GM12865 (cell line): ENCODE measurements around the gene ENTR1.

Source experiments
- DNase-seq: peaks from one replicate; pipeline ENCODE4 v3.0.0; 2010; ENCODE audit warnings: low read depth
- H3K4me3 ChIP-seq: 2 replicates; pipeline ENCODE4 v1.5.1; 2011; ENCODE audit warnings: mild to moderate bottlenecking, low read depth, low read length, control low read depth
- TF ChIP-seq, protein P1 (sequence below): IDR thresholded peaks from 2 replicates; pipeline ENCODE4 v1.5.1; 2011; ENCODE audit warnings: low read length, control low read depth, low read depth, inconsistent platforms; ENCODE audit not compliant: insufficient read depth; ENCODE audit errors: missing control alignments

ENTR1 gene

DNA sequence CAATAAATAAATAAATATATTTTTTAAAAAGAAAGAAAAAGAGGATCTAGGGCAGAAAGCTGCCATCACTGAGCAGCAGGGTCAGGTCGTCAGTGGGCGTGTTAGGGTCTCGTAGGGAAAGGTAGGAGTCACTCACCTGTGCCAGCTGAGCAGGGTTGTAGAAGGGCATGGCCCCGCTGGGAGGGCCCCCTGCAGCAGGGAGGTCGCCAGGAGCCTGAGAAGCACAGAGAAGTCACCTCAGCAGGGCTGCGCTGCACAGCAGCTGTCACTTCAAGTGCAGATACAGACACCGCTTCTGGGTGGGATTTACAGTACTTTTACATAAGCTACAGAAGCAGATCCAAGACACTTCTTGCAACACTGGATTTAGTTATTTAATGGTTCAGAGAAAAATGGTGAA lies 33.3 kb upstream of the ENTR1 start:
- no peak for DNase-seq
- no peak overlapping the region for H3K4me3 ChIP-seq
- TF ChIP-seq, protein P1, sequence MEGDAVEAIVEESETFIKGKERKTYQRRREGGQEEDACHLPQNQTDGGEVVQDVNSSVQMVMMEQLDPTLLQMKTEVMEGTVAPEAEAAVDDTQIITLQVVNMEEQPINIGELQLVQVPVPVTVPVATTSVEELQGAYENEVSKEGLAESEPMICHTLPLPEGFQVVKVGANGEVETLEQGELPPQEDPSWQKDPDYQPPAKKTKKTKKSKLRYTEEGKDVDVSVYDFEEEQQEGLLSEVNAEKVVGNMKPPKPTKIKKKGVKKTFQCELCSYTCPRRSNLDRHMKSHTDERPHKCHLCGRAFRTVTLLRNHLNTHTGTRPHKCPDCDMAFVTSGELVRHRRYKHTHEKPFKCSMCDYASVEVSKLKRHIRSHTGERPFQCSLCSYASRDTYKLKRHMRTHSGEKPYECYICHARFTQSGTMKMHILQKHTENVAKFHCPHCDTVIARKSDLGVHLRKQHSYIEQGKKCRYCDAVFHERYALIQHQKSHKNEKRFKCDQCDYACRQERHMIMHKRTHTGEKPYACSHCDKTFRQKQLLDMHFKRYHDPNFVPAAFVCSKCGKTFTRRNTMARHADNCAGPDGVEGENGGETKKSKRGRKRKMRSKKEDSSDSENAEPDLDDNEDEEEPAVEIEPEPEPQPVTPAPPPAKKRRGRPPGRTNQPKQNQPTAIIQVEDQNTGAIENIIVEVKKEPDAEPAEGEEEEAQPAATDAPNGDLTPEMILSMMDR, result no peak

DNA sequence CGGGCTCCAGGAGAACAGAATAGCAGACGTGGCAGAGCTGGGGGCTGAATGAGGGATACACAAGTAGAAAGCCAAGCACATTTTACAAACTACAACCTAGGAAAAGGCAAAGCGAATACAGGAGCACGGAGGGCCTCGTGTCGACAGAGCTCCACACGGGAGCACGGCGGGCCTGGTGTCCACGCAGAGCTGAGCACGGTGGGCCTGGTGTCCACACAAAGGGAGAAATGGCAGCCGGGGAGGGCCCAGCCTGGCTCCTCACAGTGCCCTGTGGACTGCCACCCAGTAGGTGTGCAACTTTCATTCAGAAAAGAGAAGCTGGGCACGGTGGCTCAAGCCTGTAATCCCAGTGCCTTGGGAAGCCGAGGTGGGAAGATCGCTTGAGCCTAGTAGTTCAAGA lies 32.7 kb upstream of the ENTR1 start:
- TF ChIP-seq, protein P1, result no peak
- no peak for DNase-seq
- H3K4me3 ChIP-seq, result no peak overlapping the region

DNA sequence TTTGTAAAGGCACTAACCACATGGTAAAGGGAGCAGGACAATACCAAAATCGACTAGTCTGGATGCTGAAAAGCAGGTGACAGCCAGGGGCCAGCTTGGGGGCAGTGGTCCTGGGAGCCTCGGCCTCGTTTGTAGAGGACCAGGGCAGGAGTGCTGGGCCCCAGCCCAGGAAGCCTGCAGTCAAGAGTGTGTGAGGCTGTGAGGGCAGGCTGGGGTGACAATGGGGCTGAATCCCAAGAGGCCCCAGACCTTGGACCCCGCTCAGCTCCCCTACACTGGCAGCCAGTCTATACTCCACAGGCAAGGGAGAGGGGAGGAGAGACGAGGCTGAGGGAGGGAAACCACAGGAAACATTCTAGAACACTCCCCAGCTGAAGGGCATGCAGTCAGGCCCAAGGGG lies 31.9 kb upstream of the ENTR1 start:
- no peak for DNase-seq
- TF ChIP-seq, protein P1, result no peak
- H3K4me3 ChIP-seq, result no peak overlapping the region

DNA sequence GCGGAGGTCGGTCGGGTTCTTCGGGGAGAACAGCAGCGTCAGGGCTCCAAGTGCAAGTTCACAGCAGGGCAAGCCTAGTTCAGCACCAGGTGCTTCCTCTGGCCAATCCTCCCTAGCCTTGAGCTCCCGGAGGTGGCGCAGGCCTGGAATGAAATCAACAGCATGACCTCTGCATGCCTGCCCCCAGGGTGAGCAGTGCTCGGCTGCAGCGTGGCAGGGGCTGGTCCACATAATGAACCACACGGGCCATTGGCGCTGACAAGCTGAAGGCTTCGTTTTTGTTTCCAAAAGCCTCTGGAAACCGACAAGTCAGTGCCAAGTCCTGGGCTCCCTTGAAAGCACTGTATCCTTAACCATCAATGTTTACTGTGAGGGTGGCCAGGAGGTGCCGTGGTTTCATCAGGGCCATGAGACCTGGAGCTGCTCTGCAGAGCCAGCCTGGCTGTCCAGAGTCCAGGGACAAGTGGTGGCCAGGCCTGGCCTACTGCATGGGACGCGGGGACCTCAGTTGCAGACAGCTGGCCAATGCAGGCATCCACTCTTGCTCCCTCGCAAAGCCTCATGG lies 31.3 kb upstream of the ENTR1 start:
- TF ChIP-seq, protein P1, result no peak
- no peak for DNase-seq
- H3K4me3 ChIP-seq, result no peak overlapping the region

DNA sequence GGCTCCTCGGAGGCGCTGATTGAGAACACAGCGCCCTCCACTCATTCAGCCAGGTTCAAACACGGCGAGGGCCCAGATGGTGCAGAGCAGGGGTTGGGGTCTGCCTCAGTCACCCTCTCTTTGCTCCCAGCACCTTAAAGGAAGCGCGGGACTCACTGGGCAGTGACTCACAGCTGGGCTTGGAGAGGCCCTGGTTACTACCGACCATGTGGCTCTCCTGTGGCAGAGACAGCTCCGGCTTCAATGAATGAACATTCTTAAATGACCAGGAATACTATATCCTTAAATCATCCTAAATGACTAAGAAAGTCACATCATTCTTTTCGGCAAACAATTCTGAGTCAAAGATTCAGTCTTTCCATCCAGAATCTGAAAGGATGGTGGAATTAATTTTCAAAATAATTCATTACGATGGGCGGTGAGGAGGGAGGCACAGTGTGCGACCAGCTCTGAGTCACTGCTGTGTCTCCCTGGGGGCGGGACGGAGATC lies 30.8 kb upstream of the ENTR1 start:
- TF ChIP-seq, protein P1, result no peak
- no peak overlapping the region for H3K4me3 ChIP-seq
- DNase-seq, result no peak

DNA sequence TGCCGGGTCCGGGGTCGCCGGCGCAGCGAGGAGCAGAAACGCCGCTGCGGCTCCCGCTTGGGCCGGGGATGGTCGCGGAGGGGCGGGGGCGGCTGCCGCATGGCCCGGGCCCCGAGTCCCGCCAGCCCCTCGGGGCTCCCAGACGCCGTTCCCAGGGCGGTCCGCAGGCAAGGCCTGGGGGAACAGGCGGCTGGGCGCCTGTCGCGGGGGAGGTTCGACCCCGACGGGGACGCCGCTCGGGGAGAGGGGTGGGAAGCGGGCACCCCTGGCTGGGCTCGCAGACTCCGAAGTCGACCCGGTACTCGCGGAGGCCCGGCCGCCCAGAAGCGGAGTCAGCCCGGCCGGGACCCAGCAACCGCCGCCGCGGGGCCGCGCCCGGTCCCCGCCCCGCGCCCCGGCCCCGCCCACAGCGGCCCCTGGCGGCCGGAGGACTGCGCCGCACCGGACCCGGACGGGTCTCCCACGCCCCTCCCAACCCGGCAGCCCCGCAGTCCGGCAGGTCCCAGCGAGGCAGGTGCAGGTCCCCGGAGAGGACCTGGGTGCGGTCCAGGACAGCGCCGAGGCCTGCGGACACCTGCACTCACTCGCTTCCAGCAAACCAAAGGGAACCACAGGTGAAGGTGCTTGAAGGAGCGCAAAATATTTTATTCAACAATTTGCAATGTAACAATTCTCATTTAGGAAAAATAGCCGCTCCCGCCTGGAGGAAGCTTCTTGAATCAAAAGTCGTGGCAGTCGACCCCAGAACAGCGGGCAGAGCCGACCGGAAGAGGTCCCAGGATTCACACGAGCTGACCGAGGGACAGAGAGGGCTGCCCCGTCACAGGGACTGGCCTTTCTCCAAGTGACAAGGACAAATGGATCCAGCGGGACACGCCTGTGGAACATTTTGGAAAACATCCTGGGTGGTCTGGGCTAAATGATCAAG lies 29.3 kb upstream of the ENTR1 start, which contains the start of gene INPP5E:
TSS of gene INPP5E (minus strand) at position 365 of the 928 bp plus-strand sequence. CDS start 426 bp downstream, outside the sequence.
- H3K4me3 ChIP-seq, result peak within 1 kb of the TSS; percentile 92
- DNase-seq, result peak; percentile 86
- TF ChIP-seq, protein P1, result peak; percentile 68
